GM21737 (cell line): ENCODE measurements around the gene PCDHA4.
"Not testable (repeated sequence)": the region's sequence is repeated elsewhere in the genome, so short reads cannot be mapped to it uniquely, and the experiment has no call there.

Experiments
- ATAC-seq: cut with Tn5 transposase; IDR thresholded peaks from one replicate; pipeline ENCODE4 v1.9.1; 2021; ENCODE audit warnings: mild to moderate bottlenecking, moderate library complexity; ENCODE audit not compliant: unreplicated experiment

The PCDHA4 gene

GRCh38 chr5:140821375-140822280 lies 14.8 kb downstream of the PCDHA4 start, which contains the start of gene PCDHA5:
Gene PCDHA5, plus strand, starts transcription at chr5:140821613.
- no peak for ATAC-seq

GRCh38 chr5:140822281-140822629 lies 15.4 kb downstream of the PCDHA4 start:
- no peak for ATAC-seq

DNA sequence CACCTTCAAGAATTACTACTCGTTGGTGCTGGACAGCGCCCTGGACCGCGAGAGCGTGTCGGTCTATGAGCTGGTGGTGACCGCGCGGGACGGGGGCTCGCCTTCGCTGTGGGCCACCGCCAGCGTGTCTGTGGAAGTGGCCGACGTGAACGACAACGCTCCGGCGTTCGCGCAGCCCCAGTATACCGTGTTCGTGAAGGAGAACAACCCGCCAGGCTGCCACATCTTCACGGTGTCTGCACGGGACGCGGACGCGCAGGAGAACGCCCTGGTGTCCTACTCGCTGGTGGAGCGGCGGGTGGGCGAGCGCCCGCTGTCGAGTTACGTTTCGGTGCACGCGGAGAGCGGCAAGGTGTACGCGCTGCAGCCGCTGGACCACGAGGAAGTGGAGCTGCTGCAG lies 16.1 kb downstream of the PCDHA4 start:
- ATAC-seq = not testable (repeated sequence)

GRCh38 chr5:140823475-140823874 lies 16.6 kb downstream of the PCDHA4 start:
- ATAC-seq = no peak

DNA sequence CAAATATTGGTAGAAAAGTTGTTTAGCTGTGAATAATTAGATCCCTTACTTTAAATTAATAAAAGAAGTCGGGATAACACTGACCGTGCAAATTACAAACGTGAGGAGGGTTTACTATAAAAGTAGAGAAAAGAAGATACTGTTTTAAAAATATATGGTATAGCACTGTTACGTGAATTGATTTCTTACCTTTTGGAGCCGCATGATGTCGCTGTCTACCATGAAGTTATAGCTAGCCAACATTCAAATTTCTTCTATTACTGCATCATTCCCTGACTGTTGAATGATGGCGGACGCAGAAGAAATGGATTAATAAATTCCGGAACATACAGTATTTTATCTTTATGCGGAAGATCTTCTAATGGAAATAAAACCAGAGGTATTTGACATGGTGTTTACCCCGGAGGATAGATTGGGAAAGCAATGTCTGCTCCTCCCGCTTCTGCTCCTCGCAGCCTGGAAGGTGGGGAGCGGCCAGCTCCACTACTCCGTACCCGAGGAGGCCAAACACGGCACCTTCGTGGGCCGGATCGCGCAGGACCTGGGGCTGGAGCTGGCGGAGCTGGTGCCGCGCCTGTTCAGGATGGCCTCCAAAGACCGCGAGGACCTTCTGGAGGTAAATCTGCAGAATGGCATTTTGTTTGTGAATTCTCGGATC lies 21.0 kb downstream of the PCDHA4 start, which contains the start of gene PCDHA6:
PCDHA6 (plus strand) TSS at position 257 of the 658 bp plus-strand sequence; CDS start at position 389, 132 bp downstream.
- no peak for ATAC-seq

DNA sequence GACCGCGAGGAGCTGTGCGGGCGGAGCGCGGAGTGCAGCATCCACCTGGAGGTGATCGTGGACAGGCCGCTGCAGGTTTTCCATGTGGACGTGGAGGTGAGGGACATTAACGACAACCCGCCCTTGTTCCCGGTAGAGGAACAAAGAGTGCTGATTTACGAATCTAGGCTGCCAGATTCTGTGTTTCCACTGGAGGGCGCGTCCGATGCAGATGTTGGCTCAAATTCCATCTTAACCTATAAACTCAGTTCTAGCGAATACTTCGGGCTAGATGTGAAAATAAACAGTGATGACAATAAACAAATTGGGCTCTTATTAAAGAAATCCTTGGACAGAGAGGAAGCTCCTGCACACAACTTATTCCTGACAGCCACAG lies 21.5 kb downstream of the PCDHA4 start:
- ATAC-seq = no peak

- not testable (repeated sequence) for ATAC-seq
These were observed 22.9 kb downstream of the PCDHA4 start for GRCh38 chr5:140829511-140830501.

- ATAC-seq = no peak
These were observed 27.1 kb downstream of the PCDHA4 start, which contains the start of gene PCDHA7 for GRCh38 chr5:140833993-140834392. Gene PCDHA7, plus strand, starts transcription at chr5:140834269. Its CDS starts 115 bp downstream, at chr5:140834384.

GRCh38 chr5:140834439-140835008 lies 27.7 kb downstream of the PCDHA4 start:
- ATAC-seq = not testable (repeated sequence)

GRCh38 chr5:140835622-140836510 lies 29.0 kb downstream of the PCDHA4 start:
- no peak for ATAC-seq

GRCh38 chr5:140840978-140841962 lies 34.4 kb downstream of the PCDHA4 start, which contains the start of gene PCDHA8:
Gene PCDHA8, plus strand, starts transcription at chr5:140841187. Its CDS starts 135 bp downstream, at chr5:140841322.
- no peak for ATAC-seq

DNA sequence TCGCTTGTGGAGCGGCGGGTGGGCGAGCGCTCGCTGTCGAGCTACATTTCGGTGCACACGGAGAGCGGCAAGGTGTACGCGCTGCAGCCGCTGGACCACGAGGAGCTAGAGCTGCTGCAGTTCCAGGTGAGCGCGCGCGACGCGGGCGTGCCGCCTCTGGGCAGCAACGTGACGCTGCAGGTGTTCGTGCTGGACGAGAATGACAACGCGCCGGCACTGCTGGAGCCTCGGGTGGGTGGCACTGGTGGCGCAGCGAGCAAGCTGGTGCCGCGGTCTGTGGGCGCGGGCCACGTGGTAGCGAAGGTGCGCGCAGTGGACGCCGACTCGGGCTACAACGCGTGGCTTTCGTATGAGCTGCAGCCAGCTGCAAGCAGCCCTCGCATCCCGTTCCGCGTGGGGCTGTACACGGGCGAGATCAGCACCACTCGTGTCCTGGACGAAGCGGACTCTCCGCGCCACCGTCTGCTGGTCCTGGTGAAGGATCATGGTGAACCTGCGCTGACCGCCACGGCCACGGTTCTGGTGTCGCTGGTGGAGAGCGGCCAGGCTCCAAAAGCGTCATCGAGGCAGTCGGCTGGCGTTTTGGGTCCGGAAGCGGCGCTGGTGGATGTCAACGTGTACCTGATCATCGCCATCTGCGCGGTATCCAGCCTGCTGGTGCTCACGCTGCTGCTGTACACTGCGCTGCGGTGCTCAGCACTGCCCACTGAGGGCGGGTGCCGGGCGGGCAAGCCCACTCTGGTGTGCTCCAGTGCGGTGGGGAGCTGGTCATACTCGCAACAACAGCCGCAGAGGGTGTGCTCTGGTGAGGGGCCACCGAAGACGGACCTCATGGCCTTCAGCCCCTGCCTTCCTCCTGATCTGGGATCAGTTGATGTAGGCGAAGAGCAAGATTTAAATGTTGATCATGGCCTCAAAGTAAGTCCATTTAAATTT lies 36.2 kb downstream of the PCDHA4 start:
- ATAC-seq = no peak

- not testable (repeated sequence) for ATAC-seq
These were observed 41.6 kb downstream of the PCDHA4 start, which contains the start of gene PCDHA9 for GRCh38 chr5:140848139-140849102. Gene PCDHA9, plus strand, starts transcription at chr5:140848382. Its CDS starts 114 bp downstream, at chr5:140848496.

DNA sequence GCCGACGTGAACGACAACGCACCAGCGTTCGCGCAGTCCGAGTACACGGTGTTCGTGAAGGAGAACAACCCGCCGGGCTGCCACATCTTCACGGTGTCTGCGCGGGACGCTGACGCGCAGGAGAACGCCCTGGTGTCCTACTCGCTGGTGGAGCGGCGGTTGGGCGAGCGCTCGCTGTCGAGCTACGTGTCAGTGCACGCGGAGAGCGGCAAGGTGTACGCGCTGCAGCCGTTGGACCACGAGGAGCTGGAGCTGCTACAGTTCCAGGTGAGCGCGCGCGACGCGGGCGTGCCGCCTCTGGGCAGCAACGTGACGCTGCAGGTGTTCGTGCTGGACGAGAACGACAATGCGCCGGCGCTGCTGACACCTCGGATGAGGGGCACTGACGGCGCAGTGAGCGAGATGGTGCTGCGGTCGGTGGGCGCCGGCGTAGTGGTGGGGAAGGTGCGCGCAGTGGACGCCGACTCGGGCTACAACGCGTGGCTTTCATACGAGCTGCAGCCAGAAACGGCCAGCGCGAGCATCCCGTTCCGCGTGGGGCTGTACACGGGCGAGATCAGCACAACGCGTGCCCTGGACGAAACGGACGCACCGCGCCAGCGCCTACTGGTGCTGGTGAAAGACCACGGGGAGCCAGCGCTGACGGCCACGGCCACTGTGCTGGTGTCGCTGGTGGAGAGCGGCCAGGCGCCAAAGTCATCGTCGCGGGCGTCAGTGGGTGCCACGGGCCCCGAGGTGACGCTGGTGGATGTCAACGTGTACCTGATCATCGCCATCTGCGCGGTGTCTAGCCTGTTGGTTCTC lies 43.2 kb downstream of the PCDHA4 start:
- not testable (repeated sequence) for ATAC-seq
